Measurements from ENCODE around the gene MED16. TPM values are rescaled to one million over a fixed set of nuclear protein-coding genes. Genes with fewer than 3 reads are reported as not detected.

The MED16 gene
- total and polyA plus RNA-seq, 10 donors: 37.0 to 82.1 (median 52.7) TPM

- peak overlapping the region in 3 of 8 donors; percentile 13 to 42 (median 40) for H3K27ac ChIP-seq
- H3K4me1 ChIP-seq: peaks cover 0 to 64% (median 19%) of the 10 kb centered on the region in 6 donors
- no peak overlapping the region for H3K4me3 ChIP-seq
- TF ChIP-seq POLR2A (IDR thresholded peaks at IDR 0.05) (no peak), POLR2AphosphoS5 (IDR thresholded peaks at IDR 0.05) (no peak), CTCF (IDR thresholded peaks at IDR 0.05 in 8 of 11, conservative IDR thresholded peaks at IDR 0.05 in 3 of 11) (no peak)
- intact Hi-C loops (cut with DNase I; ENCODE audit: low total_unique reads): no loop called here
- DNase-seq: no peak
- WGBS, 5 donors: 88 to 93% (median 91%) methylated on average over 15 of the region's 15 CpGs
- no peaks in the 10 kb centered on the region for H3K27me3 ChIP-seq (replicated peaks in 1 of 7)
- H3K9me3 ChIP-seq: no peaks in the 10 kb centered on the region
- H3K36me3 ChIP-seq: peaks cover 0 to 86% (median 43%) of the 10 kb centered on the region in 6 donors
Measured at GRCh38 chr19:900043-900301, 7.0 kb upstream of the MED16 start.

- DNase-seq: no peak
- intact Hi-C loops (cut with DNase I; ENCODE audit: low total_unique reads): no loop called here
- Histone ChIP-seq H3K9me3 (no peaks in the 10 kb centered on the region), H3K27me3 (replicated peaks in 1 of 7) (no peaks in the 10 kb centered on the region), H3K36me3 (peaks cover 0 to 82% (median 43%) of the 10 kb centered on the region in 6 donors), H3K4me1 (peaks cover 0 to 61% (median 18%) of the 10 kb centered on the region in 6 donors), H3K4me3 (no peak overlapping the region), H3K27ac (peak overlapping the region in 1 of 8 donors; percentile 42)
- no peak for TF ChIP-seq CTCF (IDR thresholded peaks at IDR 0.05 in 8 of 11, conservative IDR thresholded peaks at IDR 0.05 in 3 of 11)
- peak in 2 of 3 donors; percentile 9 to 60 for TF ChIP-seq POLR2AphosphoS5 (IDR thresholded peaks at IDR 0.05)
- TF ChIP-seq POLR2A (IDR thresholded peaks at IDR 0.05): no peak
- 86 to 92% (median 90%) methylated on average over 19 to 32 of the region's 32 CpGs for WGBS, 5 donors
Measured at GRCh38 chr19:899336-900042, 6.5 kb upstream of the MED16 start.

GRCh38 chr19:898663-899062 lies 5.7 kb upstream of the MED16 start:
- no peak for TF ChIP-seq CTCF (IDR thresholded peaks at IDR 0.05 in 8 of 11, conservative IDR thresholded peaks at IDR 0.05 in 3 of 11)
- no peak for TF ChIP-seq POLR2A (IDR thresholded peaks at IDR 0.05)
- TF ChIP-seq POLR2AphosphoS5 (IDR thresholded peaks at IDR 0.05): peak; percentile 35 to 66 (median 43)
- H3K27ac ChIP-seq: no peak overlapping the region
- H3K27me3 ChIP-seq (replicated peaks in 1 of 7): no peaks in the 10 kb centered on the region
- peaks cover 0 to 75% (median 43%) of the 10 kb centered on the region in 6 donors for H3K36me3 ChIP-seq
- WGBS, 5 donors: 74 to 85% (median 82%) methylated on average over 20 of the region's 20 CpGs
- intact Hi-C loops (cut with DNase I; ENCODE audit: low total_unique reads): no loop called here
- no peak overlapping the region for H3K4me3 ChIP-seq
- no peaks in the 10 kb centered on the region for H3K9me3 ChIP-seq
- peaks cover 0 to 61% (median 20%) of the 10 kb centered on the region in 6 donors for H3K4me1 ChIP-seq
- DNase-seq: peak; percentile 88

GRCh38 chr19:897442-898039 lies 4.6 kb upstream of the MED16 start:
- no peak overlapping the region for H3K27ac ChIP-seq
- WGBS, 5 donors: 85 to 95% (median 93%) methylated on average over 10 to 26 of the region's 26 CpGs
- H3K27me3 ChIP-seq (replicated peaks in 1 of 7): no peaks in the 10 kb centered on the region
- DNase-seq: no peak
- H3K4me1 ChIP-seq: peaks cover 0 to 56% (median 20%) of the 10 kb centered on the region in 6 donors
- peak in 1 of 11 experiments; percentile 24 for TF ChIP-seq CTCF (IDR thresholded peaks at IDR 0.05 in 8 of 11, conservative IDR thresholded peaks at IDR 0.05 in 3 of 11)
- peak in 2 of 3 donors; percentile 6 to 73 for TF ChIP-seq POLR2AphosphoS5 (IDR thresholded peaks at IDR 0.05)
- no peak for TF ChIP-seq POLR2A (IDR thresholded peaks at IDR 0.05)
- peaks cover 0 to 64% (median 43%) of the 10 kb centered on the region in 6 donors for H3K36me3 ChIP-seq
- no peaks in the 10 kb centered on the region for H3K9me3 ChIP-seq
- intact Hi-C loops (cut with DNase I; ENCODE audit: low total_unique reads): no loop called here
- no peak overlapping the region for H3K4me3 ChIP-seq
